K562 (cell line): Measurements from ENCODE around the gene CCDC172.

Experiments used
- TF ChIP-seq, protein P1 (sequence below), 3 experiments: fragments of 200-800 bp in 1 of 3; sonication (Bioruptor generic) in 1 of 3; sonication (generic) in 1 of 3; formaldehyde crosslinking in 1 of 3; IDR thresholded peaks; 2 replicates each; pipeline versions ENCODE4 v1.6.1 to v1.8.0; 2016 to 2022; ENCODE audit warnings: mild to moderate bottlenecking in 2 of 3, missing compliant biosample characterization in 2 of 3, missing genetic modification characterization in 2 of 3, missing genetic modification reagents in 1 of 3
- TF ChIP-seq, protein P2 (sequence below), 2 experiments: fragments of 450-650 bp; conservative IDR thresholded peaks; 2 replicates each; pipeline ENCODE4 v1.6.1; 2017; ENCODE audit warnings: mild to moderate bottlenecking in 2 of 2, moderate library complexity in 2 of 2

DNA sequence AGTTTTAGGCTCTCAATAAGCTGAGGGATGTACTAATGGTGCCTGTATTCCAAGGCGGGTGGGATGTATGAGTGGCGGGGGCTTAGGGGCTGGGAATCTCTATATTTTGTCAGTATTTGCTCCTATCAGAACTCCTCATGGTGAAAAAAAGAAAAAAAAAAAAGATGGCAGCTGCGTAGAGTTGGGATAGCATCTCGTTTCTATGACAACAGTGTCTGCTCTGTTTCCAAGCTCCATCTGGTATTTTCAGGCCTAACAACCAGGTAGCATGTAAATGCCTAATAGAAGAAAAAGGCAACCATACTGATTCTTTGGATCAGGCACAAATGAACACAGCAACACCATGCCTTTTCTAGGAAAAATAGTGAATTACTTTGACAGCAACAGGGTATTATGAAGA is 11.7 kb upstream of the CCDC172 start:
- TF ChIP-seq, protein P1, sequence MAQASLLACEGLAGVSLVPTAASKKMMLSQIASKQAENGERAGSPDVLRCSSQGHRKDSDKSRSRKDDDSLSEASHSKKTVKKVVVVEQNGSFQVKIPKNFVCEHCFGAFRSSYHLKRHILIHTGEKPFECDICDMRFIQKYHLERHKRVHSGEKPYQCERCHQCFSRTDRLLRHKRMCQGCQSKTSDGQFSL (CRISPR knock-in tag; IDR thresholded peaks at IDR 0.05): no peak
- TF ChIP-seq, protein P1 (tag; IDR thresholded peaks at IDR 0.05): no peak
- TF ChIP-seq, protein P2, sequence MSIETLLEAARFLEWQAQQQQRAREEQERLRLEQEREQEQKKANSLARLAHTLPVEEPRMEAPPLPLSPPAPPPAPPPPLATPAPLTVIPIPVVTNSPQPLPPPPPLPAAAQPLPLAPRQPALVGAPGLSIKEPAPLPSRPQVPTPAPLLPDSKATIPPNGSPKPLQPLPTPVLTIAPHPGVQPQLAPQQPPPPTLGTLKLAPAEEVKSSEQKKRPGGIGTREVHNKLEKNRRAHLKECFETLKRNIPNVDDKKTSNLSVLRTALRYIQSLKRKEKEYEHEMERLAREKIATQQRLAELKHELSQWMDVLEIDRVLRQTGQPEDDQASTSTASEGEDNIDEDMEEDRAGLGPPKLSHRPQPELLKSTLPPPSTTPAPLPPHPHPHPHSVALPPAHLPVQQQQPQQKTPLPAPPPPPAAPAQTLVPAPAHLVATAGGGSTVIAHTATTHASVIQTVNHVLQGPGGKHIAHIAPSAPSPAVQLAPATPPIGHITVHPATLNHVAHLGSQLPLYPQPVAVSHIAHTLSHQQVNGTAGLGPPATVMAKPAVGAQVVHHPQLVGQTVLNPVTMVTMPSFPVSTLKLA (conservative IDR thresholded peaks at IDR 0.05): no peak
